Liver (tissue), 9 donors: ENCODE results near the gene CFAP299. TPM values are rescaled to one million over a fixed set of nuclear protein-coding genes. Genes with fewer than 3 reads are reported as not detected.

ENCODE experiments used
- DNase-seq: peaks from one replicate; pipeline ENCODE4 v3.0.0-alpha.2; 2017; ENCODE audit warnings: low spot score
- H3K27ac ChIP-seq, 2 donors: one replicate each; pipeline ENCODE4 v1.7.0; 2013; ENCODE audit warnings: inconsistent platforms in 2 of 2, low read length in 2 of 2, control low read depth in 1 of 2, low read depth in 1 of 2, mild to moderate bottlenecking in 1 of 2
- H3K27me3 ChIP-seq, 4 donors: one replicate each; pipeline versions ENCODE4 v1.6.1 to v1.7.0; 2013; ENCODE audit warnings: low read length in 3 of 4, inconsistent platforms in 1 of 4, mild to moderate bottlenecking in 1 of 4, moderate library complexity in 1 of 4; ENCODE audit not compliant: control insufficient read depth in 4 of 4, insufficient read depth in 4 of 4
- H3K36me3 ChIP-seq, 4 donors: one replicate each; pipeline versions ENCODE4 v1.6.1 to v1.7.0; 2013; ENCODE audit warnings: low read length in 3 of 4, mild to moderate bottlenecking in 3 of 4, low read depth in 1 of 4, moderate library complexity in 1 of 4; ENCODE audit not compliant: control insufficient read depth in 4 of 4, insufficient read depth in 3 of 4
- H3K4me1 ChIP-seq, 4 donors: one replicate each; pipeline versions ENCODE4 v1.6.1 to v1.7.0; 2013; ENCODE audit warnings: low read length in 3 of 4, mild to moderate bottlenecking in 3 of 4, moderate library complexity in 1 of 4; ENCODE audit not compliant: control insufficient read depth in 4 of 4, insufficient read depth in 4 of 4
- H3K4me3 ChIP-seq, 3 donors: one replicate each; pipeline versions ENCODE4 v1.6.1 to v1.7.0; 2013; ENCODE audit warnings: low read length in 3 of 3, control low read depth in 1 of 3, low read depth in 1 of 3, mild to moderate bottlenecking in 1 of 3
- H3K9ac ChIP-seq, 2 donors: one replicate each; pipeline ENCODE4 v1.7.0; 2013; ENCODE audit warnings: low read length in 2 of 2, mild to moderate bottlenecking in 2 of 2, moderate library complexity in 2 of 2, control low read depth in 1 of 2, low read depth in 1 of 2
- H3K9me3 ChIP-seq, 4 donors: one replicate each; pipeline versions ENCODE4 v1.6.1 to v1.7.0; 2013; ENCODE audit warnings: low read length in 3 of 4; ENCODE audit not compliant: control insufficient read depth in 4 of 4
- FOXA1 ChIP-seq: IDR thresholded peaks from 2 replicates; pipeline ENCODE4 v1.6.1; 2016; ENCODE audit warnings: antibody characterized with exemption
- GABPA ChIP-seq, 2 donors: IDR thresholded peaks in 1 of 2; conservative IDR thresholded peaks in 1 of 2; 2 replicates each; pipeline ENCODE4 v1.6.1; 2016; ENCODE audit warnings: antibody characterized with exemption in 2 of 2, mild to moderate bottlenecking in 1 of 2, moderate library complexity in 1 of 2
- HNF4A ChIP-seq, 2 donors: conservative IDR thresholded peaks; 2 replicates each; pipeline ENCODE4 v1.6.1; 2016; ENCODE audit warnings: antibody characterized with exemption in 2 of 2, mild to moderate bottlenecking in 2 of 2
- JUND ChIP-seq, 2 donors: IDR thresholded peaks; 2 replicates each; pipeline ENCODE4 v1.6.1; 2016; ENCODE audit warnings: antibody characterized with exemption in 2 of 2
- NR2F2 ChIP-seq: IDR thresholded peaks from 2 replicates; pipeline ENCODE4 v1.6.1; 2016; ENCODE audit warnings: antibody characterized with exemption
- RAD21 ChIP-seq, 2 donors: IDR thresholded peaks; 2 replicates each; pipeline ENCODE4 v1.6.1; 2016; ENCODE audit warnings: antibody characterized with exemption in 2 of 2, mild to moderate bottlenecking in 2 of 2
- RXRA ChIP-seq, 2 donors: IDR thresholded peaks; 2 replicates each; pipeline ENCODE4 v1.6.1; 2017 to 2018; ENCODE audit warnings: antibody characterized with exemption in 2 of 2, mild to moderate bottlenecking in 1 of 2
- SP1 ChIP-seq: IDR thresholded peaks from 2 replicates; pipeline ENCODE4 v1.6.1; 2018; ENCODE audit warnings: antibody characterized with exemption, mild to moderate bottlenecking
- TAF1 ChIP-seq: conservative IDR thresholded peaks from 2 replicates; pipeline ENCODE4 v1.6.1; 2016; ENCODE audit warnings: antibody characterized with exemption, mild to moderate bottlenecking
- WGBS: extraction: QIAGEN DNeasy Blood & Tissue Kit; methylation state at CpG from one replicate; pipeline ENCODE4 v1.1.7; 2013; 5-methylcytosine and 5-hydroxymethylcytosine counted together
- polyA plus RNA-seq, 2 donors: library from polyadenylated mRNA; stranded (reverse) in 1 of 2; unstranded in 1 of 2; fragments of 200-250 nt in 1 of 2; fragments of >200 nt in 1 of 2; fragmentation: Nextera tagmentation in 1 of 2; extraction: Ambion mirVana in 1 of 2; gene quantifications; one replicate each; pipeline versions ENCODE4 v1.2.1 to v1.2.3, GENCODE V29; 2013 to 2015
- total RNA-seq, 2 donors: library from RNA; depleted of rRNA; stranded (reverse); fragments of >200 nt; gene quantifications; one replicate each; pipeline ENCODE4 v1.2.3, GENCODE V29; 2014
- TF ChIP-seq, protein P1 (sequence below): IDR thresholded peaks from 2 replicates; pipeline ENCODE4 v1.6.1; 2016; ENCODE audit warnings: antibody characterized with exemption
- TF ChIP-seq, protein P2 (sequence below): IDR thresholded peaks from 2 replicates; pipeline ENCODE4 v1.6.1; 2016; ENCODE audit warnings: antibody characterized with exemption
- TF ChIP-seq, protein P3 (sequence below): IDR thresholded peaks from 2 replicates; pipeline ENCODE4 v1.6.1; 2016; ENCODE audit warnings: antibody characterized with exemption, mild to moderate bottlenecking
- TF ChIP-seq, protein P4 (sequence below): IDR thresholded peaks from 2 replicates; pipeline ENCODE4 v1.6.1; 2016; ENCODE audit warnings: antibody characterized with exemption
- TF ChIP-seq, protein P5 (sequence below): fragments of 150-350 bp; IDR thresholded peaks from 2 replicates; pipeline ENCODE4 v1.5.1; 2017; ENCODE audit warnings: improper control_type of control experiment, low read depth, low read length; ENCODE audit not compliant: missing input control
- donor health status: healthy.
- donor health status: healthy.
- donor health status: healthy.
- donor health status: healthy.
- donor health status: healthy.

Gene CFAP299
- total and polyA plus RNA-seq, 4 donors: not detected

DNA sequence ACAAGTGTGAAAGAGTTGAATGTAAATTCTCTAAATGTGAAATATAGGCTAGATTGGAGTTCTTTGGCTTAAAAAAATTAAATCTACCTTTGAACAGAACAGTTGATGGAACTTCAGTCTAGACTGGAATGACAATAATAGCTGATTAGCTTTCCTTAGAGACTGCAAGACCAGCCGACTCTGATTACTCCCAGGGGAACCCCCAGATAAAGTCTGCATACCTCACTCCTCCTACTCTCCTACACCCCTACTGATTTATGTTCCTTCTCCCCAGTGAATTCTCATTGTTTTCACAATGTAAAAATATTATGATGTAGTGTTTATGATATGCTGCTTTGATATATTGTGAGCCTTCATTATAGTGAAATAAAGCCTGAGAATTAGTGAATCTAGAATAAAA lies 241.3 kb downstream of the CFAP299 start (continued):
- TF ChIP-seq GABPA (IDR thresholded peaks at IDR 0.05 in 1 of 2, conservative IDR thresholded peaks at IDR 0.05 in 1 of 2) (no peak), JUND (IDR thresholded peaks at IDR 0.05) (no peak), NR2F2 (no peak)

DNA sequence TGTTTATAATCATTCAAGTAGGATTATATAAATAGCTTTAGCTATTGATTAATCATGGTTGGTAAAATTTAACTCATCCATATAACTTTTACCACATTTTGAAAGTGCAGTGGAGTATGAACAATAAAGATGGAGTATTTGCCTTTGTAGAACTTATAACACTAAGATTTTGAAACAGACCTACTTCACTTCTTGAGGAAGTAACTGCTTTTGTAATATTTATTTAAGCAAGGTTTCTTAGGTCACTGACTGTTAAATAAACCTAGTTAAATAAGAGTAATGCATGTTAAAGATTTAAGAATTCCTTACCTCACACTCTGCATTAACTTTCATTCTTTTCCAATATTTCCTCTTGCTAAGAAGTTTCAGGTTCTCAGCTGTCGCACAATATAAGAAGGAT lies 242.5 kb downstream of the CFAP299 start:
- H3K36me3 ChIP-seq: no peaks in the 10 kb centered on the region
- H3K9ac ChIP-seq: no peak overlapping the region
- no peak for TF ChIP-seq JUND (IDR thresholded peaks at IDR 0.05)
- TF ChIP-seq NR2F2: no peak
- TF ChIP-seq SP1: no peak
- TF ChIP-seq RAD21 (IDR thresholded peaks at IDR 0.05): no peak
- TF ChIP-seq, protein P1, sequence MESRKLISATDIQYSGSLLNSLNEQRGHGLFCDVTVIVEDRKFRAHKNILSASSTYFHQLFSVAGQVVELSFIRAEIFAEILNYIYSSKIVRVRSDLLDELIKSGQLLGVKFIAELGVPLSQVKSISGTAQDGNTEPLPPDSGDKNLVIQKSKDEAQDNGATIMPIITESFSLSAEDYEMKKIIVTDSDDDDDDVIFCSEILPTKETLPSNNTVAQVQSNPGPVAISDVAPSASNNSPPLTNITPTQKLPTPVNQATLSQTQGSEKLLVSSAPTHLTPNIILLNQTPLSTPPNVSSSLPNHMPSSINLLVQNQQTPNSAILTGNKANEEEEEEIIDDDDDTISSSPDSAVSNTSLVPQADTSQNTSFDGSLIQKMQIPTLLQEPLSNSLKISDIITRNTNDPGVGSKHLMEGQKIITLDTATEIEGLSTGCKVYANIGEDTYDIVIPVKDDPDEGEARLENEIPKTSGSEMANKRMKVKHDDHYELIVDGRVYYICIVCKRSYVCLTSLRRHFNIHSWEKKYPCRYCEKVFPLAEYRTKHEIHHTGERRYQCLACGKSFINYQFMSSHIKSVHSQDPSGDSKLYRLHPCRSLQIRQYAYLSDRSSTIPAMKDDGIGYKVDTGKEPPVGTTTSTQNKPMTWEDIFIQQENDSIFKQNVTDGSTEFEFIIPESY: no peak
- no peak for TF ChIP-seq TAF1
- no peak for TF ChIP-seq FOXA1
- TF ChIP-seq, protein P2, sequence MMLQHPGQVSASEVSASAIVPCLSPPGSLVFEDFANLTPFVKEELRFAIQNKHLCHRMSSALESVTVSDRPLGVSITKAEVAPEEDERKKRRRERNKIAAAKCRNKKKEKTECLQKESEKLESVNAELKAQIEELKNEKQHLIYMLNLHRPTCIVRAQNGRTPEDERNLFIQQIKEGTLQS: no peak
- TF ChIP-seq, protein P3, sequence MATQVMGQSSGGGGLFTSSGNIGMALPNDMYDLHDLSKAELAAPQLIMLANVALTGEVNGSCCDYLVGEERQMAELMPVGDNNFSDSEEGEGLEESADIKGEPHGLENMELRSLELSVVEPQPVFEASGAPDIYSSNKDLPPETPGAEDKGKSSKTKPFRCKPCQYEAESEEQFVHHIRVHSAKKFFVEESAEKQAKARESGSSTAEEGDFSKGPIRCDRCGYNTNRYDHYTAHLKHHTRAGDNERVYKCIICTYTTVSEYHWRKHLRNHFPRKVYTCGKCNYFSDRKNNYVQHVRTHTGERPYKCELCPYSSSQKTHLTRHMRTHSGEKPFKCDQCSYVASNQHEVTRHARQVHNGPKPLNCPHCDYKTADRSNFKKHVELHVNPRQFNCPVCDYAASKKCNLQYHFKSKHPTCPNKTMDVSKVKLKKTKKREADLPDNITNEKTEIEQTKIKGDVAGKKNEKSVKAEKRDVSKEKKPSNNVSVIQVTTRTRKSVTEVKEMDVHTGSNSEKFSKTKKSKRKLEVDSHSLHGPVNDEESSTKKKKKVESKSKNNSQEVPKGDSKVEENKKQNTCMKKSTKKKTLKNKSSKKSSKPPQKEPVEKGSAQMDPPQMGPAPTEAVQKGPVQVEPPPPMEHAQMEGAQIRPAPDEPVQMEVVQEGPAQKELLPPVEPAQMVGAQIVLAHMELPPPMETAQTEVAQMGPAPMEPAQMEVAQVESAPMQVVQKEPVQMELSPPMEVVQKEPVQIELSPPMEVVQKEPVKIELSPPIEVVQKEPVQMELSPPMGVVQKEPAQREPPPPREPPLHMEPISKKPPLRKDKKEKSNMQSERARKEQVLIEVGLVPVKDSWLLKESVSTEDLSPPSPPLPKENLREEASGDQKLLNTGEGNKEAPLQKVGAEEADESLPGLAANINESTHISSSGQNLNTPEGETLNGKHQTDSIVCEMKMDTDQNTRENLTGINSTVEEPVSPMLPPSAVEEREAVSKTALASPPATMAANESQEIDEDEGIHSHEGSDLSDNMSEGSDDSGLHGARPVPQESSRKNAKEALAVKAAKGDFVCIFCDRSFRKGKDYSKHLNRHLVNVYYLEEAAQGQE: no peak
- TF ChIP-seq, protein P4, sequence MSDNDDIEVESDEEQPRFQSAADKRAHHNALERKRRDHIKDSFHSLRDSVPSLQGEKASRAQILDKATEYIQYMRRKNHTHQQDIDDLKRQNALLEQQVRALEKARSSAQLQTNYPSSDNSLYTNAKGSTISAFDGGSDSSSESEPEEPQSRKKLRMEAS: no peak
- no peak for TF ChIP-seq RXRA (IDR thresholded peaks at IDR 0.05)
- TF ChIP-seq, protein P5, sequence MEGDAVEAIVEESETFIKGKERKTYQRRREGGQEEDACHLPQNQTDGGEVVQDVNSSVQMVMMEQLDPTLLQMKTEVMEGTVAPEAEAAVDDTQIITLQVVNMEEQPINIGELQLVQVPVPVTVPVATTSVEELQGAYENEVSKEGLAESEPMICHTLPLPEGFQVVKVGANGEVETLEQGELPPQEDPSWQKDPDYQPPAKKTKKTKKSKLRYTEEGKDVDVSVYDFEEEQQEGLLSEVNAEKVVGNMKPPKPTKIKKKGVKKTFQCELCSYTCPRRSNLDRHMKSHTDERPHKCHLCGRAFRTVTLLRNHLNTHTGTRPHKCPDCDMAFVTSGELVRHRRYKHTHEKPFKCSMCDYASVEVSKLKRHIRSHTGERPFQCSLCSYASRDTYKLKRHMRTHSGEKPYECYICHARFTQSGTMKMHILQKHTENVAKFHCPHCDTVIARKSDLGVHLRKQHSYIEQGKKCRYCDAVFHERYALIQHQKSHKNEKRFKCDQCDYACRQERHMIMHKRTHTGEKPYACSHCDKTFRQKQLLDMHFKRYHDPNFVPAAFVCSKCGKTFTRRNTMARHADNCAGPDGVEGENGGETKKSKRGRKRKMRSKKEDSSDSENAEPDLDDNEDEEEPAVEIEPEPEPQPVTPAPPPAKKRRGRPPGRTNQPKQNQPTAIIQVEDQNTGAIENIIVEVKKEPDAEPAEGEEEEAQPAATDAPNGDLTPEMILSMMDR: no peak
- no peak for TF ChIP-seq HNF4A (conservative IDR thresholded peaks at IDR 0.05)
- no peaks in the 10 kb centered on the region for H3K4me1 ChIP-seq
- 97% methylated on average over 1 of the region's 1 CpG for WGBS
- no peaks in the 10 kb centered on the region for H3K9me3 ChIP-seq
- DNase-seq: no peak
- H3K4me3 ChIP-seq: no peak overlapping the region
- no peak overlapping the region for H3K27ac ChIP-seq
- peaks cover 0 to 5% (median 0%) of the 10 kb centered on the region in 4 donors for H3K27me3 ChIP-seq
